SK-N-SH treated with all-trans-retinoic acid at 6 μM for 48 hours (cell line): Measurements from ENCODE around the gene DNAJC27.

Experiments used
- ATAC-seq: fragments of 200-7000 bp; cut with Tn5 transposase; 3 replicates; pipeline ENCODE4 v1.9.1; 2020; ENCODE audit warnings: mild to moderate bottlenecking, moderate library complexity
- BACH2 ChIP-seq: fragments of 250-450 bp; sonication (Bioruptor Pico); IDR thresholded peaks from 2 replicates; pipeline ENCODE4 v1.9.0; 2021; ENCODE audit warnings: mild to moderate bottlenecking, borderline replicate concordance
- ESRRG ChIP-seq: fragments of 250-450 bp; sonication (Bioruptor Pico); IDR thresholded peaks from 2 replicates; pipeline ENCODE4 v1.6.1; 2021; ENCODE audit warnings: mild to moderate bottlenecking
- GLIS3 ChIP-seq: fragments of 250-450 bp; sonication (Bioruptor Pico); IDR thresholded peaks from 2 replicates; pipeline ENCODE4 v1.5.0; 2020; ENCODE audit warnings: mild to moderate bottlenecking, moderate library complexity
- ISL1 ChIP-seq: fragments of 250-450 bp; sonication (Bioruptor Pico); IDR thresholded peaks from 2 replicates; pipeline ENCODE4 v2.1.2; 2022; ENCODE audit warnings: mild to moderate bottlenecking, moderate library complexity
- OSR1 ChIP-seq: fragments of 250-450 bp; sonication (Bioruptor Pico); IDR thresholded peaks from 2 replicates; pipeline ENCODE4 v1.8.0; 2022; ENCODE audit warnings: moderate library complexity, mild to moderate bottlenecking, inconsistent platforms
- PPARA ChIP-seq: fragments of 250-450 bp; sonication (Bioruptor Pico); IDR thresholded peaks from 2 replicates; pipeline ENCODE4 v1.5.0; 2020; ENCODE audit warnings: mild to moderate bottlenecking, borderline replicate concordance
- RARB ChIP-seq: fragments of 250-450 bp; sonication (Bioruptor Pico); IDR thresholded peaks from 2 replicates; pipeline ENCODE4 v1.8.0; 2021; ENCODE audit warnings: mild to moderate bottlenecking, moderate library complexity
- SNAI2 ChIP-seq: fragments of 250-450 bp; sonication (Bioruptor Pico); IDR thresholded peaks from 2 replicates; pipeline ENCODE4 v1.5.0; 2020; ENCODE audit warnings: mild to moderate bottlenecking, moderate library complexity
- TCF4 ChIP-seq: fragments of 250-450 bp; sonication (Bioruptor Pico); IDR thresholded peaks from 2 replicates; pipeline ENCODE4 v1.8.0; 2021; ENCODE audit warnings: mild to moderate bottlenecking, moderate library complexity, borderline replicate concordance
- TOX ChIP-seq: fragments of 250-450 bp; sonication (Bioruptor Pico); IDR thresholded peaks from 2 replicates; pipeline ENCODE4 v1.8.0; 2021; ENCODE audit warnings: mild to moderate bottlenecking, moderate library complexity, borderline replicate concordance
- ZC3H10 ChIP-seq: fragments of 250-450 bp; sonication (Bioruptor Pico); IDR thresholded peaks from 2 replicates; pipeline ENCODE4 v1.5.1; 2021; ENCODE audit warnings: mild to moderate bottlenecking, moderate library complexity
- ZFP3 ChIP-seq: fragments of 250-450 bp; sonication (Bioruptor Pico); IDR thresholded peaks from 2 replicates; pipeline ENCODE4 v1.5.0; 2020; ENCODE audit warnings: mild to moderate bottlenecking, moderate library complexity
- ZFP30 ChIP-seq: fragments of 450-650 bp; formaldehyde crosslinking; IDR thresholded peaks from 2 replicates; pipeline ENCODE4 v1.5.0; 2022; ENCODE audit warnings: mild to moderate bottlenecking, moderate library complexity
- ZNF565 ChIP-seq: fragments of 450-650 bp; formaldehyde crosslinking; conservative IDR thresholded peaks from 2 replicates; pipeline ENCODE4 v1.5.0; 2020; ENCODE audit warnings: low read depth, mild to moderate bottlenecking, moderate library complexity
- ZNF70 ChIP-seq: fragments of 450-650 bp; formaldehyde crosslinking; IDR thresholded peaks from 2 replicates; pipeline ENCODE4 v1.5.0; 2020; ENCODE audit warnings: mild to moderate bottlenecking, moderate library complexity
- ZNF8 ChIP-seq: fragments of 450-650 bp; formaldehyde crosslinking; IDR thresholded peaks from 2 replicates; pipeline ENCODE4 v1.5.0; 2020; ENCODE audit warnings: mild to moderate bottlenecking, moderate library complexity
- TF ChIP-seq, protein P1 (sequence below): fragments of 250-450 bp; sonication (Bioruptor Pico); IDR thresholded peaks from 2 replicates; pipeline ENCODE4 v1.8.0; 2021; ENCODE audit warnings: low read depth, mild to moderate bottlenecking, moderate library complexity, borderline replicate concordance
- TF ChIP-seq, protein P2 (sequence below): fragments of 250-450 bp; sonication (Bioruptor Pico); IDR thresholded peaks from 2 replicates; pipeline ENCODE4 v1.5.1; 2020; ENCODE audit warnings: low read depth, mild to moderate bottlenecking, moderate library complexity
- TF ChIP-seq, protein P3 (sequence below): fragments of 250-450 bp; sonication (Bioruptor Pico); IDR thresholded peaks from 2 replicates; pipeline ENCODE4 v1.5.0; 2020; ENCODE audit warnings: mild to moderate bottlenecking, moderate library complexity
- TF ChIP-seq, protein P4 (sequence below): fragments of 250-450 bp; sonication (Bioruptor Pico); IDR thresholded peaks from 2 replicates; pipeline ENCODE4 v1.8.0; 2020; ENCODE audit warnings: mild to moderate bottlenecking, moderate library complexity, borderline replicate concordance
- TF ChIP-seq, protein P5 (sequence below): fragments of 250-450 bp; sonication (Bioruptor Pico); IDR thresholded peaks from 2 replicates; pipeline ENCODE4 v1.5.1; 2021; ENCODE audit warnings: mild to moderate bottlenecking, moderate library complexity

Gene DNAJC27

DNA sequence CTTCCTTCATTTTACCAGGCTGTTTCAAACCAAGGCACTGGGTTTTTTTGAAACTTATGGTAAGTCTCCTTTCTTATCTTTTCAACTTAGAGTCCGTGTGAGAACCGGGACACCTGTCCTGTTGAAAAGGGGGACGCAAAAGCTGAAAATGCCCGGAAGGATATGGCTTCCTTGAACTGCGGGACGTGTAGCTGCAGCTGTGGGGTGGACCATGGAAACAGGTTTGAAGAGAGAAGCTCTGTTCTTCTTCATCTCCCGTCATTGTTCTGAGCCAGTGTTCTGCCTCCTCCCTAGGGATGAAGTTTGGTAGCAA is 29.5 kb upstream of the DNAJC27 start (continued):
- TF ChIP-seq, protein P1, sequence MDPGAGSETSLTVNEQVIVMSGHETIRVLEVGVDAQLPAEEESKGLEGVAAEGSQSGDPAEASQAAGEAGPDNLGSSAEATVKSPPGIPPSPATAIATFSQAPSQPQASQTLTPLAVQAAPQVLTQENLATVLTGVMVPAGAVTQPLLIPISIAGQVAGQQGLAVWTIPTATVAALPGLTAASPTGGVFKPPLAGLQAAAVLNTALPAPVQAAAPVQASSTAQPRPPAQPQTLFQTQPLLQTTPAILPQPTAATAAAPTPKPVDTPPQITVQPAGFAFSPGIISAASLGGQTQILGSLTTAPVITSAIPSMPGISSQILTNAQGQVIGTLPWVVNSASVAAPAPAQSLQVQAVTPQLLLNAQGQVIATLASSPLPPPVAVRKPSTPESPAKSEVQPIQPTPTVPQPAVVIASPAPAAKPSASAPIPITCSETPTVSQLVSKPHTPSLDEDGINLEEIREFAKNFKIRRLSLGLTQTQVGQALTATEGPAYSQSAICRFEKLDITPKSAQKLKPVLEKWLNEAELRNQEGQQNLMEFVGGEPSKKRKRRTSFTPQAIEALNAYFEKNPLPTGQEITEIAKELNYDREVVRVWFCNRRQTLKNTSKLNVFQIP: no peak
- TF ChIP-seq ZNF565 (no peak), TCF4 (CRISPR knock-in tag) (no peak)

DNA sequence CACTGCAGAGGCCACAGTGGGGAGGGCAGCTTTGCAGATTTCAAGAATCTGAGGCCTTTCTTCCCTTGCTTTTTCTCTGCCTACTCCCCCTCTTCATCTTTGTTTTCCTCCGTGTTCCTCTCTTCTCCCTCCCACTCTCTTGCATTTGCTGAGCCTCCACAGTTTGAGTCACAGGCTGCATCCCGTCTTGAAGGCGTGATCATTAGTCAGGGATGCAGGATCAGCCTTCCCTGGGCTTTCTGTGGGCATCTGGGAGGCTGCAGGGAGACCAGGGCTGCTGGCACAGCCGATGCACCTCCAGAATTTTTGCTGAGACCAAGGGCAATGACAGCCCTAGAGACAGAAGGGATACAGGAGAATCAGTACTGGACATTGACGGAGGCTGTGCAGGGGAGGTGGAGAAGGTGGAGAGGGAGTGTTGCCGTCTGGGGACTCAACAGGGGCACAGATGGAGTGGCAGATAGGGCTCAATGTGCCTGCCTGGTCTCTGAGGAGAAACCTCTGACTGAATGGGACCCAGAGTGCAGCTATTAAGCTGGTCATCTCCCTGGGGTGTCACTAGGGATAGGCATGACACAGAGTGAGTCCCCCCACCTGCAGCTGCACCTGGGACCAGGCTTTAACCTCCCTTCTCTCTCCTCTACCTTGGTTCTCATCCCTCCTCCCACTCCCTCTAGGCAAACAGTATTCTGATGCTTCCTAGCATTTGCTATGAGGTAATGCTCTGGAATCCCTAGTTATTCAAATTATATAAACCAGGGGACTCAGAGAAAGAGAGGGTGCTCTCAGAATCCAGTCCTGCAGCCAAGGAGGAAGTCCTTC is 29.0 kb upstream of the DNAJC27 start:
- ATAC-seq: peak; percentile 77
- TF ChIP-seq TOX (no peak), SNAI2 (CRISPR knock-in tag) (no peak), BACH2 (CRISPR knock-in tag) (no peak), ZNF70 (CRISPR knock-in tag) (no peak), GLIS3 (no peak), ZC3H10 (CRISPR knock-in tag) (no peak), ZFP3 (CRISPR knock-in tag) (no peak), ZFP30 (CRISPR knock-in tag) (no peak), ZNF565 (no peak), ISL1 (CRISPR knock-in tag) (no peak), PPARA (CRISPR knock-in tag) (no peak), OSR1 (CRISPR knock-in tag) (no peak)
- TF ChIP-seq, protein P2, sequence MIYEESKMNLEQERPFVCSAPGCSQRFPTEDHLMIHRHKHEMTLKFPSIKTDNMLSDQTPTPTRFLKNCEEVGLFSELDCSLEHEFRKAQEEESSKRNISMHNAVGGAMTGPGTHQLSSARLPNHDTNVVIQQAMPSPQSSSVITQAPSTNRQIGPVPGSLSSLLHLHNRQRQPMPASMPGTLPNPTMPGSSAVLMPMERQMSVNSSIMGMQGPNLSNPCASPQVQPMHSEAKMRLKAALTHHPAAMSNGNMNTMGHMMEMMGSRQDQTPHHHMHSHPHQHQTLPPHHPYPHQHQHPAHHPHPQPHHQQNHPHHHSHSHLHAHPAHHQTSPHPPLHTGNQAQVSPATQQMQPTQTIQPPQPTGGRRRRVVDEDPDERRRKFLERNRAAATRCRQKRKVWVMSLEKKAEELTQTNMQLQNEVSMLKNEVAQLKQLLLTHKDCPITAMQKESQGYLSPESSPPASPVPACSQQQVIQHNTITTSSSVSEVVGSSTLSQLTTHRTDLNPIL (CRISPR knock-in tag): no peak
- TF ChIP-seq, protein P1: no peak
- TF ChIP-seq, protein P3, sequence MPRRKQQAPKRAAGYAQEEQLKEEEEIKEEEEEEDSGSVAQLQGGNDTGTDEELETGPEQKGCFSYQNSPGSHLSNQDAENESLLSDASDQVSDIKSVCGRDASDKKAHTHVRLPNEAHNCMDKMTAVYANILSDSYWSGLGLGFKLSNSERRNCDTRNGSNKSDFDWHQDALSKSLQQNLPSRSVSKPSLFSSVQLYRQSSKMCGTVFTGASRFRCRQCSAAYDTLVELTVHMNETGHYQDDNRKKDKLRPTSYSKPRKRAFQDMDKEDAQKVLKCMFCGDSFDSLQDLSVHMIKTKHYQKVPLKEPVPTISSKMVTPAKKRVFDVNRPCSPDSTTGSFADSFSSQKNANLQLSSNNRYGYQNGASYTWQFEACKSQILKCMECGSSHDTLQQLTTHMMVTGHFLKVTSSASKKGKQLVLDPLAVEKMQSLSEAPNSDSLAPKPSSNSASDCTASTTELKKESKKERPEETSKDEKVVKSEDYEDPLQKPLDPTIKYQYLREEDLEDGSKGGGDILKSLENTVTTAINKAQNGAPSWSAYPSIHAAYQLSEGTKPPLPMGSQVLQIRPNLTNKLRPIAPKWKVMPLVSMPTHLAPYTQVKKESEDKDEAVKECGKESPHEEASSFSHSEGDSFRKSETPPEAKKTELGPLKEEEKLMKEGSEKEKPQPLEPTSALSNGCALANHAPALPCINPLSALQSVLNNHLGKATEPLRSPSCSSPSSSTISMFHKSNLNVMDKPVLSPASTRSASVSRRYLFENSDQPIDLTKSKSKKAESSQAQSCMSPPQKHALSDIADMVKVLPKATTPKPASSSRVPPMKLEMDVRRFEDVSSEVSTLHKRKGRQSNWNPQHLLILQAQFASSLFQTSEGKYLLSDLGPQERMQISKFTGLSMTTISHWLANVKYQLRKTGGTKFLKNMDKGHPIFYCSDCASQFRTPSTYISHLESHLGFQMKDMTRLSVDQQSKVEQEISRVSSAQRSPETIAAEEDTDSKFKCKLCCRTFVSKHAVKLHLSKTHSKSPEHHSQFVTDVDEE (CRISPR knock-in tag): no peak
- TF ChIP-seq, protein P4, sequence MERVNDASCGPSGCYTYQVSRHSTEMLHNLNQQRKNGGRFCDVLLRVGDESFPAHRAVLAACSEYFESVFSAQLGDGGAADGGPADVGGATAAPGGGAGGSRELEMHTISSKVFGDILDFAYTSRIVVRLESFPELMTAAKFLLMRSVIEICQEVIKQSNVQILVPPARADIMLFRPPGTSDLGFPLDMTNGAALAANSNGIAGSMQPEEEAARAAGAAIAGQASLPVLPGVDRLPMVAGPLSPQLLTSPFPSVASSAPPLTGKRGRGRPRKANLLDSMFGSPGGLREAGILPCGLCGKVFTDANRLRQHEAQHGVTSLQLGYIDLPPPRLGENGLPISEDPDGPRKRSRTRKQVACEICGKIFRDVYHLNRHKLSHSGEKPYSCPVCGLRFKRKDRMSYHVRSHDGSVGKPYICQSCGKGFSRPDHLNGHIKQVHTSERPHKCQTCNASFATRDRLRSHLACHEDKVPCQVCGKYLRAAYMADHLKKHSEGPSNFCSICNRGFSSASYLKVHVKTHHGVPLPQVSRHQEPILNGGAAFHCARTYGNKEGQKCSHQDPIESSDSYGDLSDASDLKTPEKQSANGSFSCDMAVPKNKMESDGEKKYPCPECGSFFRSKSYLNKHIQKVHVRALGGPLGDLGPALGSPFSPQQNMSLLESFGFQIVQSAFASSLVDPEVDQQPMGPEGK (CRISPR knock-in tag): no peak
- TF ChIP-seq, protein P5, sequence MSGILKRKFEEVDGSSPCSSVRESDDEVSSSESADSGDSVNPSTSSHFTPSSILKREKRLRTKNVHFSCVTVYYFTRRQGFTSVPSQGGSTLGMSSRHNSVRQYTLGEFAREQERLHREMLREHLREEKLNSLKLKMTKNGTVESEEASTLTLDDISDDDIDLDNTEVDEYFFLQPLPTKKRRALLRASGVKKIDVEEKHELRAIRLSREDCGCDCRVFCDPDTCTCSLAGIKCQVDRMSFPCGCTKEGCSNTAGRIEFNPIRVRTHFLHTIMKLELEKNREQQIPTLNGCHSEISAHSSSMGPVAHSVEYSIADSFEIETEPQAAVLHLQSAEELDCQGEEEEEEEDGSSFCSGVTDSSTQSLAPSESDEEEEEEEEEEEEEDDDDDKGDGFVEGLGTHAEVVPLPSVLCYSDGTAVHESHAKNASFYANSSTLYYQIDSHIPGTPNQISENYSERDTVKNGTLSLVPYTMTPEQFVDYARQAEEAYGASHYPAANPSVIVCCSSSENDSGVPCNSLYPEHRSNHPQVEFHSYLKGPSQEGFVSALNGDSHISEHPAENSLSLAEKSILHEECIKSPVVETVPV (CRISPR knock-in tag): no peak
- TF ChIP-seq, all 23 proteins: peak for 0

DNA sequence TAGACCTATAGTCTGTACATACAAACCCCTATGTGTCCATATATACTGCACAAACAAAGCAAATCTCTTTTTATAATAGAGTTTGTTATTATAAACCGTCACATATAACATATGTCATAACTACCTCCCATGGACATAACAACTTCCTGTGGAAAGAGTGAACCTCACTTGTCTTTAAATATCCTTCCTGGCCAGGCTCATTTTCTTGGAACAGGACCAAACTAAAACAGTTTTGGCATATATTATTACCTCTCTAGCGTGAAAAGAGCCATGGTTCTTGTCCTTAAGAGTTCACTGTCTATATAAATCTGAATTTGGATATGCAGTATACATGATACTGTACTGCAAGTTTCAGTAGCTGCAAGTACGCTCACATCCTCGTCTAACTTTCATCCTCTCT is 28.3 kb upstream of the DNAJC27 start:
- ATAC-seq: peak; percentile 44; the same call in 2 of the 3 replicates
- TF ChIP-seq TOX (no peak), ESRRG (no peak), SNAI2 (CRISPR knock-in tag) (no peak), TCF4 (CRISPR knock-in tag) (no peak), PPARA (CRISPR knock-in tag) (no peak), ZC3H10 (CRISPR knock-in tag) (no peak), RARB (CRISPR knock-in tag) (no peak), ZNF8 (no peak), ZFP30 (CRISPR knock-in tag) (no peak), ISL1 (CRISPR knock-in tag) (no peak)
- TF ChIP-seq, protein P4 (CRISPR knock-in tag): no peak
- TF ChIP-seq, protein P1: no peak
